NT2/D1 (cell line): ENCODE measurements around the gene RWDD3.

ENCODE experiments used
- DNase-seq: peaks from one replicate; pipeline ENCODE4 v3.0.0-alpha.2; 2011; ENCODE audit warnings: low read depth, low spot score
- H3K27me3 ChIP-seq: 2 replicates; pipeline ENCODE4 v1.6.0; 2011; ENCODE audit warnings: mild to moderate bottlenecking; ENCODE audit not compliant: insufficient read length, insufficient read depth
- H3K36me3 ChIP-seq: 2 replicates; pipeline ENCODE4 v1.6.1; 2011; ENCODE audit warnings: mild to moderate bottlenecking, low read length, mixed read lengths; ENCODE audit not compliant: insufficient read depth, insufficient read length
- H3K4me1 ChIP-seq: 2 replicates; pipeline ENCODE4 v1.5.1; 2011; ENCODE audit not compliant: insufficient read depth, insufficient read length
- H3K4me3 ChIP-seq: 2 replicates; pipeline ENCODE4 v1.5.1; 2011; ENCODE audit warnings: low read depth; ENCODE audit not compliant: insufficient read length
- H3K9ac ChIP-seq: 2 replicates; pipeline ENCODE4 v1.6.0; 2011; ENCODE audit warnings: low read depth; ENCODE audit not compliant: insufficient read length
- H3K9me3 ChIP-seq: 2 replicates; pipeline ENCODE4 v1.5.1; 2011; ENCODE audit warnings: mild to moderate bottlenecking, low read length; ENCODE audit not compliant: insufficient read depth
- SUZ12 ChIP-seq: IDR thresholded peaks from 2 replicates; pipeline ENCODE4 v1.6.1; 2011; ENCODE audit not compliant: insufficient read length, insufficient read depth; ENCODE audit errors: extremely low read depth
- YY1 ChIP-seq: IDR thresholded peaks from 2 replicates; pipeline ENCODE4 v1.6.1; 2011; ENCODE audit not compliant: insufficient read length, insufficient read depth
- ZNF274 ChIP-seq: IDR thresholded peaks from 2 replicates; pipeline ENCODE4 v1.6.1; 2011; ENCODE audit warnings: mild to moderate bottlenecking, low read depth, low read length

The RWDD3 gene

DNA sequence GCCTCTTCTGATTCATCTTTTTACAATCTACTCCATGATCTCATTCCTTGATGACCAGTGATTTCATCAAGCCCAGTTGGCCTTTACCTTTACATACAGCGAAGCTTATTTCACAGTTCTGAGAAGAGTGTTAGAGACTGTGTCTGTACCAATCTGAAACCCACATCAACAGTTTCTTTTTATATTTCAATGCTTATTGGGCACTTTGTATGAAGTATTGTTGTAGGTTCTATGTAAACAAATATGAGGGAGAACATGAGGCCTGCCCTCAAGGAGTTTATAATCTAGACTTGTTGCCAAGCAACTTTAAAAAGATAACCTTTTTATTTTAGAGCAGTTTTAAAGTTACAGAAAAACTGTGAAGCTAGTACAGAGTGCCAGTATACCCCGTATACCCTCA lies 27.5 kb upstream of the RWDD3 start:
- Histone ChIP-seq H3K4me3 (no peak overlapping the region), H3K27me3 (no peaks in the 10 kb centered on the region), H3K9me3 (no peaks in the 10 kb centered on the region), H3K36me3 (no peaks in the 10 kb centered on the region), H3K9ac (no peak overlapping the region), H3K4me1 (no peaks in the 10 kb centered on the region)
- no peak for TF ChIP-seq SUZ12
- TF ChIP-seq YY1 = no peak
- TF ChIP-seq ZNF274 = no peak
- no peak for DNase-seq

DNA sequence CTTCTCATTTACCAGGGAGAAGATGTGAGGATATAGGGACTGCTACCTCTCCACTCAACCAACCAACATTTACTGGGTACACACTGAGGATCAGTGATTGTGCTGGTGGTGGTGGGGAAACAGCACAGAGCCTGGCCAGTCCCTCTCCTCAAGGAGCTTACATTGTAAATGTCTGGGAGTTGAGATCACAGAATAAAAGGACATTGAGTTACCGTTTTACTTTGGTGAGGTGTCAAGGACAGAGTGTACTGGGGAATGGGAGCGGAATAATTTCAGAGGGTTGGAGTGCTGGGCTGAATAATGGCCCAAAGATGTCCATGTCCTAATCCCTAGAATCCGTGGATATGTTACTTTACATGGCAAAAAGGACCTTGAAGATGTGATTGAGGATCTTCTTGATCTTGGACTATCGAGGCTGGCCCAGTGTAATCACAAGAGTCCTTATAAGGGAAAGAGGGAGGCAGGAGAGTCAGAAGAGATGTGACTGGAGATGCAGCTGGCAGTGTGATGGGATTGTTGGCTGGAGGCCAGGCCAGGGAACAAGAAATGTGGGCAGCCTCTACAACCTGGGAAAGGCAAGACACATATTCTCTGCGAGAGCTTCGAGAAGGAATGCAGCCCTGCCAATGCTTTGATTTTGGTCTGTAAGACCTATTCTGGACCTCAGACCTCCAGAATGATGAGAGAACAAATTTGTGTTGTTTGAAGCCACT lies 26.6 kb upstream of the RWDD3 start:
- no peaks in the 10 kb centered on the region for H3K36me3 ChIP-seq
- no peaks in the 10 kb centered on the region for H3K4me1 ChIP-seq
- no peak overlapping the region for H3K9ac ChIP-seq
- no peaks in the 10 kb centered on the region for H3K9me3 ChIP-seq
- no peak overlapping the region for H3K4me3 ChIP-seq
- DNase-seq = no peak
- no peak for TF ChIP-seq SUZ12
- TF ChIP-seq ZNF274 = no peak
- no peaks in the 10 kb centered on the region for H3K27me3 ChIP-seq

DNA sequence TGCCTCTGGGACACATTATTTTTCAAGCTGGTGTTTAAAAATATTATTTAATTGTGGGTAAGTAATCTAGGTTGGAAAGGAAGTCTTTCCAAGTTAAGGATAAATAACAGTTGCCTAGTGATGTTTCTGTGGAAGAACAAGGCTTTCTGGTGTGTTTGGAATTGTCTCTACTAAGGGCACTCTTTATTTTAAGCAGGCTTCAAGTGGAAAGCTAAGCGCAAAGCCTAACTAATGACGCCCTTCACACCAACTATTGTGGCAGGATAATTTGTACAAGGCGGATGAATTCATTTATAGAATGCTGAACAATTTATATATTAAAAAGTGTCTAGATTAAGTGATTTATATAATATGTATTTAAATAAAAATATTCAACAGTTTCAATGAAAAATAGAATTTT lies 25.1 kb upstream of the RWDD3 start:
- H3K9ac ChIP-seq = no peak overlapping the region

DNA sequence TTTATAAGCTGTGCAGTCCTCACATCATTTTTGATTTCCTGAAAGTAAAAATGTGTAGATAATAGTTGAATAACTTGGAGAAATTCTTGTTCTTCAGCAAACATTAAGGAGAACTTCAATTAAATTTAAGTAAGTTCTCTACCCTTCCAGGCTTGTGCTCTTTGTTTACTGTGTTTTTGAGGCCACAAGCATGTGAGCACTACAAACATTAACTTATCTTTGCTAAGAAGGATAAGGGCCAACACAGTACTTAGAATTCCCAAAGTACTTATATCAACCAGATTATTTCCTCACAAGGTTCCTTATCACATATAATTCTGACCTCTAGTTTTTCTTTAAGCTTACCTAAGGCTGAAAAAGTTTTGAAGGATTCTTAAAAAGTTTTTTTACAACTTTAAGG lies 24.7 kb upstream of the RWDD3 start:
- H3K27me3 ChIP-seq = no peaks in the 10 kb centered on the region
- H3K4me1 ChIP-seq = no peaks in the 10 kb centered on the region
- no peaks in the 10 kb centered on the region for H3K36me3 ChIP-seq
- H3K4me3 ChIP-seq = no peak overlapping the region
- H3K9ac ChIP-seq = no peak overlapping the region
- TF ChIP-seq ZNF274 (no peak), YY1 (no peak), SUZ12 (no peak)
- no peaks in the 10 kb centered on the region for H3K9me3 ChIP-seq
- no peak for DNase-seq

More for the DNA sequence above, 25.1 kb upstream of the RWDD3 start:
- Histone ChIP-seq H3K9me3 (no peaks in the 10 kb centered on the region), H3K4me3 (no peak overlapping the region), H3K4me1 (no peaks in the 10 kb centered on the region), H3K27me3 (no peaks in the 10 kb centered on the region), H3K36me3 (no peaks in the 10 kb centered on the region)
- TF ChIP-seq SUZ12 = no peak
- no peak for TF ChIP-seq YY1
- TF ChIP-seq ZNF274 = no peak
- DNase-seq = no peak

DNA sequence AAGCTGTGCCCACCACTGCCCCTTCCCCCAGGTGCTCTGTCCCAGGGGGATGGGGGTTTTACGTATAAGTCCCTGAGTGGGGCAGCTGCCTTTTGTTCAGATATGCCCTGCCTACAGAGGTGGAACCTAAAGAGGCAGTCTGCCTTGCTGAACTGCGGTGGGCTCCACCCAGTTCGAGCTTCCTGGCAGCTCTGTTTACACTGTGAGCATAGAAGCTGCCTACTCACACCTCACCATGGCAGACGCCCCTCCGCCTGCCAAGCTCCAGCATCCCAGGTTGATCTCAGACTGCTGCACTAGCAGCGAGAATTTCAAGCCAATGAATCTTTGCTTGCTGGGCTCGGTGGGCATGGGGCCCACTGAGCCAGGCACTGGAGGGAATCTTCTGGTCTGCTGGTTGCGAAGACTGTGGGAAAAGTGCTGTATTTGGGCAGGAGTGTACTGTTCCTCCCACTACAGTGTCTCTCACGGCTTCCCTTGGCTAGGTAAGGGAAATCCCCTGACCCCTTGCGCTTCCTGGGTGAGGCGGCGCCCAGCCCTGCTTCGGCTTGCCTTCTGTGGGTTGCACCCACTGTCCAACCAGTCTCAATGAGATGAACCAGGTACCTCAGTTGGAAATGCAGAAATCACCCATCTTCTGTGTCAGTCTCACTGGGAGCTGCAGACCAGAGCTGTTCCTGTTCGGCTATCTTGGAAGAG lies 17.6 kb upstream of the RWDD3 start:
- Histone ChIP-seq H3K4me3 (no peak overlapping the region), H3K9ac (no peak overlapping the region), H3K36me3 (no peaks in the 10 kb centered on the region), H3K4me1 (no peaks in the 10 kb centered on the region), H3K27me3 (no peaks in the 10 kb centered on the region), H3K9me3 (no peaks in the 10 kb centered on the region)
- no peak for DNase-seq
- TF ChIP-seq YY1 (no peak), SUZ12 (no peak), ZNF274 (no peak)

DNA sequence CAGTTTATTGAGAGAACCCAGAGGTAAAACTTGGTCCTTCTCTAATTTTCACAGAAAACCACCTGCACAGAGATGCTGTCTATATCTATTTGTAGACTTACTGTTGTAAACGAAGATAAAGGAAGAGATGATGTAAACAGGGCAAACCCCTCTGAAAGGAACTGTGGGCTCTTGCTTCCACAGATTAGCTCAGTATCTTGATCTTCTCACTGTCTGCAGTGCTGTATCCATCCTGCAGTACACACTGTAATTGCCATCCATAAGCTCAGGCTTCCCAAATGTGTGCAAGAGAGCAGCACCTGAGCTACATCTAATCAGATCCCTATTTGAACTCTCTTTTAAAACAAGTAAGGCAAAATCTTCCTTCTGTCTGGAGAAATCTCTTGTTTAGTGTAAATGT lies 16.6 kb upstream of the RWDD3 start:
- TF ChIP-seq SUZ12 (no peak), YY1 (no peak), ZNF274 (no peak)
- no peaks in the 10 kb centered on the region for H3K9me3 ChIP-seq
- H3K4me1 ChIP-seq = no peaks in the 10 kb centered on the region
- no peaks in the 10 kb centered on the region for H3K36me3 ChIP-seq
- no peak for DNase-seq
- H3K9ac ChIP-seq = no peak overlapping the region
- H3K4me3 ChIP-seq = no peak overlapping the region
- H3K27me3 ChIP-seq = no peaks in the 10 kb centered on the region

DNA sequence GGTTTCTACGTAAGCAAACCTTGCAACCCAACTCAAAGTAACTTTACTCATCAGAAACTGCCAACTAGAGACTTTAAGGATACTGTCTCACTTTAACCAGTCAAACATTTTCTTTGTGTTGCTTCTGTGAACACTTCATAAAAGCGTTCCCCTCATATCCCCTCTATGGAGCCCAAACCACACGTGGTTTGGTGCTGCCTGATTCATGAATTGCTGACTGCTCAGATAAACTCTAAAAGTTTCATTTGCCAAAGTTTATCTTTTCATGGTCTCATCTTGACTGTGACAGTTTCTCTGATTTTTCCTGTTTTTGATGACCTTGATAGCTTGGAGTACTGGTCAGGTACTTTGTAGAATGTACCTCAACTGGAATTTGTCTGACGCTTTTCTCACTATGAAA lies 14.6 kb upstream of the RWDD3 start:
- Histone ChIP-seq H3K9me3 (no peaks in the 10 kb centered on the region), H3K4me3 (no peak overlapping the region), H3K27me3 (no peaks in the 10 kb centered on the region), H3K4me1 (no peaks in the 10 kb centered on the region), H3K36me3 (no peaks in the 10 kb centered on the region), H3K9ac (no peak overlapping the region)
- DNase-seq = no peak
- TF ChIP-seq SUZ12 (no peak), YY1 (no peak), ZNF274 (no peak)
